Loucy (cell line): ENCODE data around the gene IFNA2.

Experiments used
- H2AFZ ChIP-seq: fragments of 200-600 bp; sonication (generic); 2 replicates; pipeline ENCODE4 v1.6.0; 2016; ENCODE audit warnings: antibody characterized with exemption, mild to moderate bottlenecking, low read length, moderate library complexity
- H3F3A ChIP-seq: fragments of 200-600 bp; 2 replicates; pipeline ENCODE4 v1.6.0; 2016; ENCODE audit warnings: antibody characterized with exemption, low read depth, mild to moderate bottlenecking
- H3K27me3 ChIP-seq: fragments of 200-600 bp; sonication (generic); 2 replicates; pipeline ENCODE4 v1.6.1; 2014; ENCODE audit warnings: low read length, mild to moderate bottlenecking; ENCODE audit not compliant: insufficient read depth, poor library complexity, severe bottlenecking
- H3K36me3 ChIP-seq: fragments of 200-600 bp; sonication (generic); 2 replicates; pipeline ENCODE4 v1.6.1; 2016; ENCODE audit warnings: low read length; ENCODE audit not compliant: insufficient read depth
- H3K4me1 ChIP-seq: fragments of 200-600 bp; sonication (generic); 2 replicates; pipeline ENCODE4 v1.5.1; 2014; ENCODE audit warnings: low read length, mild to moderate bottlenecking; ENCODE audit not compliant: insufficient read depth, poor library complexity, severe bottlenecking
- H3K4me2 ChIP-seq: fragments of 200-600 bp; sonication (generic); 2 replicates; pipeline ENCODE4 v1.6.0; 2014; ENCODE audit warnings: antibody characterized with exemption, low read length, low read depth, mild to moderate bottlenecking; ENCODE audit not compliant: poor library complexity, severe bottlenecking
- H3K4me3 ChIP-seq: fragments of 200-600 bp; sonication (generic); 2 replicates; pipeline ENCODE4 v1.5.1; 2014; ENCODE audit warnings: low read length, mild to moderate bottlenecking, mixed read lengths; ENCODE audit not compliant: poor library complexity, severe bottlenecking
- H3K79me2 ChIP-seq: fragments of 200-600 bp; sonication (generic); 2 replicates; pipeline ENCODE4 v1.6.1; 2014; ENCODE audit warnings: low read length; ENCODE audit not compliant: insufficient read depth
- H3K9ac ChIP-seq: fragments of 200-600 bp; sonication (generic); 2 replicates; pipeline ENCODE4 v1.6.0; 2014; ENCODE audit warnings: mild to moderate bottlenecking, low read depth, low read length, moderate library complexity; ENCODE audit not compliant: poor library complexity, severe bottlenecking
- H3K9me2 ChIP-seq: fragments of 200-600 bp; sonication (generic); replicated peaks from 2 replicates; pipeline ENCODE4 v1.6.1; 2016; ENCODE audit warnings: low read depth, low read length, mixed read lengths
- H3K9me3 ChIP-seq: fragments of 200-600 bp; sonication (generic); 2 replicates; pipeline ENCODE4 v1.6.1; 2014; ENCODE audit warnings: mild to moderate bottlenecking, antibody characterized with exemption, low read length, low read depth; ENCODE audit not compliant: insufficient read depth
- H4K20me1 ChIP-seq: fragments of 200-600 bp; sonication (generic); 2 replicates; pipeline ENCODE4 v1.6.0; 2014; ENCODE audit warnings: antibody characterized with exemption, low read length, mild to moderate bottlenecking; ENCODE audit not compliant: insufficient read depth, poor library complexity, severe bottlenecking
- CTCF ChIP-seq: fragments of 200-600 bp; sonication (generic); conservative IDR thresholded peaks from 2 replicates; pipeline ENCODE4 v1.5.1; 2014; ENCODE audit warnings: mild to moderate bottlenecking, antibody characterized with exemption, low read length
- EZH2phosphoT487 ChIP-seq: fragments of 200-600 bp; IDR thresholded peaks from 2 replicates; pipeline ENCODE4 v1.6.1; 2018; ENCODE audit warnings: antibody characterized with exemption, mild to moderate bottlenecking, moderate library complexity, borderline replicate concordance

The IFNA2 gene

DNA sequence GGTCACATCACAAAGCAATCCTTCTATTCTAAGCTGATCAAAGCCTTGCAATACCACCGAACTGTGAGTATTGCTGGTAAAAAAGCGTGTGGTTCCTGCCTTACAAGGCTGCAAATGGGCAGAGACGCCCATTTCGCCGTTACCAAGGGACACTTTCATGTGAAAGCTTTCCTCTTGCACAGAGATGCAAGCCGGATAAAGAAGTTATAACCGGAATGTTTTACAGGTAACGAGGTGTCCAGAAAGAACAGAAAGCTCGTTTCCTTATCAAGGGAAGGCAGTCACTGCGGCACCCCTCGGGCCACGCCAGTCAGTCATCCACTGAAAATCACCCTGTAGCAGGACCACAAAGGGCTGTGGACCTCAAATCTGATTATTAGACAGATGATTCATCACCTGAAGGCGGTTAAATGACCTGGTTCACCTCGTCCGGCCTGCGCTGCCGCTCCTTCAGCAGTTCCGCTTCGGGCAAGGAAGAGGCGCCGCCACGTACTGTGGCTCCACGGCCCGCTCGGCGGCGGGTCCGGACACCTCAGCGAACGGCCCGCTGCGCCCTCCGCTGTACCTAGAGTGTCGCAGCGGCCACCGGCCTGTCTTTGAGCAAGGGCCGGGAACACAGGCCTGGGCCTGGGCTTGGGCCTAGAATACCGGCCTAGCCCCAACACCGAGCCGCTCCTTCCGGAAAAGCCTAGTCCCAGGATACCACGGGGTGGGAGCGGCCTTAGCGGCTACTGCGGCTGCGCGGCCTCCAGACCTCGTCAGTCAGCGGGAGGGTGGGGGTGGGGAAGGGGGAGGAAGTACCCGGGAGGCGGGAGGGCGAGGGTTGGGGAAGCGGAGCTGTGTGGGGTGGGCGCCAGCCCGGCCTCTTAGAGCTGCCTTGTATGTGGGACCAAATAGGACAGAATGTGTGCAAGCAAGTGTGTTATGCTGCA, 50.2 kb downstream of the IFNA2 start, which contains the start of gene KLHL9:
KLHL9 (minus strand) TSS at position 704 of the 932 bp plus-strand sequence; CDS start at position 159, 545 bp downstream.
- TF ChIP-seq EZH2phosphoT487 (no peak), CTCF (no peak)
- no peaks in the 10 kb centered on the region for H3K27me3 ChIP-seq
- H4K20me1 ChIP-seq: peaks cover 37% of the 10 kb centered on the region
- peaks cover 51% of the 10 kb centered on the region for H3K79me2 ChIP-seq
- H2AFZ ChIP-seq: peak within 1 kb of the TSS; percentile 82
- H3K9ac ChIP-seq: peak within 1 kb of the TSS; percentile 96
- H3K36me3 ChIP-seq: no peaks in the 10 kb centered on the region
- no peaks in the 10 kb centered on the region for H3F3A ChIP-seq
- no peaks in the 10 kb centered on the region for H3K9me3 ChIP-seq
- H3K4me3 ChIP-seq: peak within 1 kb of the TSS; percentile 81
- no peaks in the 10 kb centered on the region for H3K9me2 ChIP-seq
- peak within 1 kb of the TSS; percentile 77 for H3K4me2 ChIP-seq
- peaks cover 8% of the 10 kb centered on the region for H3K4me1 ChIP-seq
